Hindlimb muscle (tissue), 1 donor: ENCODE data around the gene NFATC2. TPM values are rescaled to one million over a fixed set of nuclear protein-coding genes. Genes with fewer than 3 reads are reported as not detected.

Experiments
- DNase-seq: peaks from one replicate; pipeline ENCODE4 v3.0.0-alpha.2; 2013
- polyA plus RNA-seq: library from polyadenylated mRNA; unstranded; fragments of 120-200 nt; gene quantifications from one replicate; pipeline ENCODE4 v1.2.1, GENCODE V29; 2013; ENCODE audit not compliant: insufficient read length

Gene NFATC2
- polyA plus RNA-seq, 1 donor = 4.5 TPM

DNA sequence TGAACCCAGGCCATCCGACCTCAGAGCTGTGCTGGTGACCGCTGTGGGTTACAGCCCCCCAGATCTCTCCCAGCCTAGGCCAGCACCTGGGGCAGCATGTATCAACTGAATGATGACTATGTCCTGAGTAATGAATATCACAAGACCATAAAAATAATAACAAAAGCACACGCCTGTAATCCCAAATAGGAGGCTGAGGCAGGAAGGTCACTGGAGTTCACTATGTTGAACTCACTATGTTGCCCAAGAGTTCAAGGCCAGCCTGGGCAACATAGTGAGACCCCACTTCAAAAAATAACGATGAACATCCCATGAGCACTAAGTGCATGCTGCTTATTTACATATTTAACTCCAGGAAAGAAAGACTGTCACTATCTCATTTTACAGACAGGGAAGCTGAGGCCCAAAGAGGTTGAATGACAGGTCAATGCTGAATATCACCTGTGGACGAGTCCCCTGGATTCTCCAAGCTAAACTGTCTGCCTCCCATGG is 92.3 kb downstream of the NFATC2 start:
- no peak for DNase-seq

DNA sequence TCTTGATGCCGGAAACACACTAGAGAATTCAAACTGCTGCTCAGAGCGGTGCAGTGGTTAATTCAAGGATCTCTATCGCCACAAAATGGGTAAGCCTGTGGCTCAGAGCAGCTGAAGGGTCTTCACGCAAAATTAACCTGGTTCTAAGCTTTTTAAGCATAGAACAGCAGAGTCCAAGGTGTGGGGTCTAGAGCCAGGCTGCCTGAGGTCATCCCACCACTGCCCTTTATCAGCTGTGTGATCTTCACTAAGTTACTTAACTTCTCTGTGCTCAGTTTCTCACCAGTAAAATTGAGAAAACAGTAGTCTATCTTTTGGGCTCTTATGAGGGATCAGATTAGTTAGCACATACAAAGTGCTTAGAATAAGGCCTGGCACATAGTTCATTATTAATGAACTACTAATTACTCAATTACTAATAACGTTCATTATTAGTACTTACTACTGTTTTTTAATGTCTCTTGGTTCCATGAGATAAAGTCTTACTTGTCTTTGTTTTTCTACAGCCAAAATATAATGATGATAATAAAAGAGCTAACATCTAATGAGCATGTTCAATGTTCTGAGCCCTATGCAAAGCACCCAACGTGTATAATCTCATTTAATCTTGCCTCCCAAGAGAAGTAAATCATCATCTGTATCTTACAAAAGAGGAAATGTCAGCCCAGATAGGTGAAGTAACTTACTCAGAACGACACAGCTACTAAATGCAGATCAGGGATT is 92.9 kb downstream of the NFATC2 start:
- no peak for DNase-seq

DNA sequence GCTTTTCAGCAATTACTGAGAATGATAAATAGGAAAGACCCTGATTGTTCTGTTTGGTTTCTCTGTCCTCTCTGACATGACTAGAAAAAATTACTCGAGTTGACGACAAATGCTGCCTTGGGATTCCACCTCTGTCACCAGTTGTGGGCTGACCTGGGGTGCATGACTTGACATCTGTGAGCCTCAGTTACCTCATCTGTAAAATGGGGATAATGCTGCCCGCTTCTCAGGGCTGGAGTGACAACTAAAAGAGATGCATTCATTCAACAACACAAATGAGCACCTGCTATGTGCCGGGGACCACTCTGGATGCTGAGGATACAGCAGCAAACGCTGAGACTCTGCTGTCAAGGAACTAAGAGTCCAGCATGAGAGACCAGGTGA is 94.8 kb downstream of the NFATC2 start:
- DNase-seq = no peak

DNA sequence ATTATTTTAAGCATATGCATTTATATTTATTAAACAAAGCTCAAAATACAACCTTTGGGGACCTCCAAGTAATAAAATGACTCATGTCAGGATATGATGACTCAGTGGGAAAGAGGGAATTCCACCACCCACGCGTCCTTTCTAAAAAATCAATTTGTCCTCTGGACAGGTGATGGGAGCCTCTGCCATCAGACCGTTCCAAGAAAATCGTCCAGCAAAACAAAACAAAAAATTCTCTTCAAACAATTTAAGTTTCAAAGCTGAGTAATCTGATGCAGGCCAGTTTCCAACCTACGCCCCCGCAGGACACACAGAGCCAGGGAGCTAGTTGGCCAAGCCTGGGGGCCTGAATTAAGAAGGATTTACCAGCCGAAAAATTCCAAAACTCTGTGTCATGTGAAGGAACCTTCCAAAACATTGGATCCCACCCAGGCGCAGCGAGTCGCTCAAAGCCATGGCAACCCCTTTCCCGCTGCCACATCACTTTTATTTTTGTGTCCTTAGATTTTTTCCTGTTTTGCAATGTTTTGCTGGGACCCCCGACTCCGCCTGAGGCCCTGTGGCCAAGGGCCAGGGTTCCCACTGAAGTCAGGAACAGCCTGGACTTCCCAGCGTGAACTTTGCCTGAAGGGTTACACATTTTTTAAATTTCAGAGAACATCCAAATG is 95.3 kb downstream of the NFATC2 start:
- peak; percentile 78 for DNase-seq

GRCh38 chr20:51446656-51447055 is 95.9 kb downstream of the NFATC2 start:
- DNase-seq = no peak

DNA sequence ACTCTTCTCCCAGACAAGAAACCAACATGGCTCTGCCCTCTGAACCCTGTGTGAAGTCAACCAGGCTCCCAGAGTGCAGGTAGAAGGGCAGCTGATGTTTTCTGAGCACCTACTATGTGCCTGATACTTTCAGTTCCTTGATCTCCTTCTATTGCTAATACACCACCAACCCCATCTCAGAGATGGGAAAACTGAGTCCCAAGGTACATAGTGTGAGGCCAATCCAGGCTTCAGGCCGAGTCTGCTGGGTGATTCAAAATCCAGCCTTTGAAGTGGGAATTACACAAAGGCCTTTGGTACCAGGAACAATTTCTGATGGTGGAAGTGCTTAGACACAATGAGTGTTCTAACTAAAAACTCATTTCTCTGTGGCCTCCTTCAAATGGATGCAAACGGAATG is 96.3 kb downstream of the NFATC2 start:
- no peak for DNase-seq

DNA sequence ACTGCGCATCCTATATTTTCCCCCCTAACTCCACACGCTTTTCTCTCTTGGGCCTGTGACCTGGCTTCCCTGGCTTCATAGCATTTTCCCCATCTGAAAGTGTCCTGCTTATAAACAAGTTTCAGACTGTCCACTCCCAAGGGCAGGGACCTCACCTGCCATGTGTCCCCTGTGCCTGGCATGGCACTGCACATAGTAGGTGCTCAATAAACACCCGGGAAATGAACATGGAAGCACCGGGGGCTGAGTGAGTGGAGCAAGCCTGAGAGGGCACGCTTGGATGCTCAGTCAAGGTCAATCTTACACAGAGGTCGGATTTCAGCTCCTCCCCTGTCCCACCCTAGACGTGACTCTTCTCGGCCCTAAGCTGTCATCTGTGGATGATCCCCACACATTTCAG is 96.9 kb downstream of the NFATC2 start:
- no peak for DNase-seq

GRCh38 chr20:51444922-51445438 is 97.5 kb downstream of the NFATC2 start:
- DNase-seq = no peak

GRCh38 chr20:51444467-51444866 is 98.1 kb downstream of the NFATC2 start:
- no peak for DNase-seq

- DNase-seq = no peak
Observed at GRCh38 chr20:51442602-51443001, 99.9 kb downstream of the NFATC2 start.

- DNase-seq = no peak
Observed at GRCh38 chr20:51440589-51440988, 101.9 kb downstream of the NFATC2 start.

DNA sequence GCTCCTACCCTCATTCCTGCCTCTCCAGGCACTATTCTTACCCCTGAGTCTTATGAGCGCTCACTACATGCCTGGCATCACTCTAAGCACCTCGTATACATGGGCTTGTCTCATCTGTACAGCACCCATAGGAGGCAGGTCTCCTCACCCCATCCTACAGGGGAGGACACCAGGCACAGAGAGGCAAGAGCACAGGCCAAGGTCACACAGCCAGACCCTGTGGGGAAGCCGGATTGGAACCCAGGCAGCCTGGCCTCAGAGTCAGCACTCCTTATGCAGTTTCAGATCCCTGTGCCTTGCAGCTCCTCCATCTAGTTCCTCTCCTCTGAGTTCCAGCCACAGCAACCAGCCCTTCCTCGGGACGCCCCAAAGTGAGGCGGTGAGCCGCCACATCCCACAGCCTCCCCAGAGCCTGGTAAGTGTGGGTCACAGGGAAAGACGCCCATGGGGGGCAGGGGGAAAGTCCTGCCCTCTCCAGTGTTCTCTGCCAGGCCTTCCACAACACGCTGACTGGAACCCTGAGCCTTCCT is 103.3 kb downstream of the NFATC2 start:
- DNase-seq = no peak

DNA sequence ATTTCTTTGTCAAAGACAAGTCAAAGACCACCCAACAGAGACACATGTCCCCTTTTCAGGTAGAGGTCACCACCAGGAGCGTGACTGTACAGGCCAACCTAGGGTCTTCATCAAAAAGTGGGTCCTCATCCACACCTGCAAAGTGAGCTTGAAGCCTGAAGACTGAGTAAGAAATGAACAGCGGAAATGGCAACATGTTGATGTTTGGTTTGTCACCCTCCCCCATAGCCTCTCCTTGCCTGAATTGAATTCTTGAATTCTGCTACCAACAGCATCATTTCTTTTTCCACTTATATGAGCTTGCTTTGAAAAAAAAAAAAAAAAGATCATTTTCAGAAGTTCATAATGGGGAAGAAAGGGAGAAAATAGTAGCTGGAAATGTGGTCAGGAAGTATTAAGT is 104.4 kb downstream of the NFATC2 start:
- DNase-seq = no peak

DNA sequence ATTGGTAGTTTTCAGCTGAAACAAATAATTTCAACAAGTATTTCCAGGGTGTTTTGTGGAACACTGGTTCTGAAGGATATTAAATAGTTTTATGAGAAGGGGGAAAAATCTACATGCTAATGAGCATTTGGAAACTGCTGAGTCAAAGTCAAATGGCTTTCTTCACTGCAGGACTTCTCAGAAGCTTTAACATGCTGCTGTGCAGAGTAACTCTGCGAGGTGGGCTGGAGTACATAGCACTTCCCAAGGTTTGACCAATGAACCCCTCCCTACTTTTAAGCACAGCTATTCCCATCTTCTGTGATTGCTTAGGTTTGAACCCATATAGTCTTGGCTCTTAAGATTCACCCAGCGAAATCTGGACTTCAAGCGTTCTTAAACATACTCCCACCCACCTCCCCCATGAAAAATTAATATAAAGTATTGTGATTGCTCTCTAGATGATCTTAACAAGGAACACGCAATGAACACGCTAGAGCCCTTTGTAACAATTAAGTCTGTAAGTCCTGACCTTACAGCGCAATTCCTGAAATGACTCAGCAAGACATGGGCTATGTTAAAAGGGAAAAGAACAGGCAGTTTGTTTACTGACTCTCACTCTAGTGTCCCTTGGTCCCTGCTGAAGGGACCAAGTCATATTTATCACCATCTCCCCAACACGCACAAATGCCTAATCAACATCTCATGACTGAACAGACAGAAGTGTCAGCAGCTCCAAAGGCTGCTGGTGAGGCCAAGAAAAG is 105.2 kb downstream of the NFATC2 start:
- DNase-seq = no peak

GRCh38 chr20:51434580-51435247 is 107.8 kb downstream of the NFATC2 start:
- DNase-seq = no peak

GRCh38 chr20:51434026-51434425 is 108.5 kb downstream of the NFATC2 start:
- DNase-seq = no peak

DNA sequence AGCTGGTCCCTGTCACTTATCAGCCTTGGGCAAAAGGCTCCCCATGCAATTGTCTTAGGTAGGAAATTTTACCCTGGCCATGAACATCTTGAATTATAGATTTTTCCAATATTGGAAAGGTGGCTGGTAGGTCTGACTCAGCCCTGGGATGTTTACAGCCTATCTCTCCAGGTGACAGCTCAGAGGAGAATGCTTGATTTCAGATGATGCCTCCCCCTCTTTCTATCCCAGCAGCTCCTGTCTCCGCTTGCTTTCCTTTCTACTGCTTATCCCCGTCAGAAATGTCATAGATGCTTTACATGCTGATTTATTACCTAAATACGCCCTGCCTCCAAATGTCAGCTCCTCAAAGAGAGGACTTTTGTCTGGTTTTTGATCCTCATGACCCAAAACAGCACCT is 109.6 kb downstream of the NFATC2 start:
- DNase-seq = no peak

DNA sequence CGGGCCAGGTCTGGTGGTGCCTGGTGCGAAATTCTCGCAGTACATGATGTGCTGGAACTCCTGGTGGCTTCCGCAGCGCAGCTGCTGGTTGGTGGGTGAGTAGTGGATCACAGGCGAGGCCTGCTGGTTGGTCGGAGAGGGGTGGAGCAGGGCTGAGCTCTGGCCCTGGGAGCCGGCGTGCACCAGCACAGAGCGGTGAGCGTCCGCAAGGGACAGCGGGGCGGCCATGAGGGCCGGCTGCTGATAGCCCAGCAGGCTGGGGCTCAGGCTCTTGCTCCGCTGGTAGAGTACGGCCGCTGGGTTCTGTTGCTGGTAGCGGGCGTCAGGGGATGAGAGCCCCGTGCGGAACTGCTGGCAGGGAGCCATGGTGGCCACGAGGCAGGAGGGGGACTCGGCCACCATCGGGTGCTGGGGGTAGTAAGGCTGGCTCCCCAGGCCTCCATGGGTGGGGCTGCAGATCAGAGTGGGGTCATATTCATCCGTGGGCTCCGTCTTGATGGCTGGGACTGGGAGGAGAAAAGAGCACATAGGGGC is 110.2 kb downstream of the NFATC2 start:
- no peak for DNase-seq

- no peak for DNase-seq
Observed at GRCh38 chr20:51431321-51431720, 111.2 kb downstream of the NFATC2 start.

DNA sequence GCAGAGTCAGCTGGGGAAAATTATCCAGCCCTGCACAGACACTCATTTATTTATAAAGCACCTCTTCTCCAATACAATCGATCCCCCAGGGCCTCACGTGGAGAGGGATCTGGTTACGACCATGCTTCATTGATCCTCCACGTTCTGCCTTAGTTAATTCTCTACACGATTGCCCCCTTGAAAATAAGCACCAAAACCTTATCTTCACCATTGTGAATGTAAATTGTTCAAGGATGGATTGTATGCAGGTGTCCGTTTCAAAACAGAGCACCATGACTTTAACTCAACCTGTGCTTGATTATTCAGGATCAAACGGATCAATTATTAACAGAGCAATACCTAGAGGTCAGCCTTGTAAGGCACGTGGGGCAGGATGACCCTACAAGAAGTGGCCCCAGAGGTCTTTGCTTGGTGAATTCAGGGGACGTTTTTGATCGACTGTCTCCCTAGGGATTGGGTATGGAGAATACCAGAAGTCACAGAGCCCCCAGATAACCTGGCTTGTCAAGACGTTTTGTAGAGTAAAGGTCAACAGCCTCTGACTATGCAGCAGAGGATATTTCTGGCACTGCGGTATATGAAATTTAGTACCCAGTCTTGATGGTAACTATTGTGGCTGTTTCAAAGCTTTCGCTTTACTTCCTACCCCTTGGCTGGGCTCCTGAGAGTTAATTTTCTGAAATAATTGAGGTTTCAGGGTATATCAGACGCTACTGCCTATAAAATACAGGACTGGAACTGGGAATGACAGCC is 112.1 kb downstream of the NFATC2 start:
- DNase-seq = no peak

DNA sequence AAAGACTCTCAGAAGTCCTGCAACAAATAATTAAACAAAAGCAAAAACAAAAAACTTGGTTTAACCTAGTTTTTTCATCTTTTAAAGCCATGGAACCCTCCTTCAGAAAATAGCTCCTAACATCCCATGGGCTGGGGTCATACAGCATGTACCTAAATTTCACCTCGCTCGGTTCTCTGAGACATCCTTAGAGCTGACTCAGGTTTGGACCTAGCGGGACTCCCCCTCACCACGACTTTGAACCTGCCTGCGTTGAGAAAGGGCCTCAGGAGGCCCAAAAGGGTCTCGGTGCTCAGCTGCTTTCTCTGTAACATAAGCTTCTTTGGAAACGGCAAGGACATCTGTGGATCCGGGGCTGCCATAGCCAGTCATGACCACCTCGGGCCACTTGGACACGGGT is 112.8 kb downstream of the NFATC2 start:
- no peak for DNase-seq

- no peak for DNase-seq
Observed at GRCh38 chr20:51429144-51429482, 113.4 kb downstream of the NFATC2 start.
